Mononuclear cell (primary cell): ENCODE data around the gene POLR3E. TPM values are rescaled to one million over a fixed set of nuclear protein-coding genes. Genes with fewer than 3 reads are reported as not detected.

Experiments
- H3K27me3 ChIP-seq: 2 replicates; pipeline ENCODE4 v1.6.0; 2011; ENCODE audit warnings: low read length, control low read depth; ENCODE audit not compliant: insufficient read depth
- H3K4me1 ChIP-seq: 2 replicates; pipeline ENCODE4 v1.5.1; 2011; ENCODE audit warnings: mild to moderate bottlenecking, low read length, control low read depth; ENCODE audit not compliant: insufficient read depth
- H3K4me3 ChIP-seq: 2 replicates; pipeline ENCODE4 v1.5.1; 2011; ENCODE audit warnings: mild to moderate bottlenecking, low read length, moderate library complexity
- H3K9me3 ChIP-seq: 2 replicates; pipeline ENCODE4 v1.5.1; 2011; ENCODE audit warnings: low read depth, mild to moderate bottlenecking, control low read depth, low read length
- total RNA-seq: library from RNA; depleted of rRNA; stranded (reverse); fragments of >200 nt; gene quantifications from one replicate; pipeline ENCODE4 v1.2.3, GENCODE V29; 2012

The POLR3E gene
- total RNA-seq, 1 donor = 112 TPM

GRCh38 chr16:22370038-22370820, 73.0 kb downstream of the POLR3E start:
- H3K4me3 ChIP-seq = no peak overlapping the region
- H3K4me1 ChIP-seq = peaks cover 46% of the 10 kb centered on the region
- H3K9me3 ChIP-seq = no peaks in the 10 kb centered on the region
- H3K27me3 ChIP-seq = no peaks in the 10 kb centered on the region

- peak overlapping the region; percentile 69 for H3K4me3 ChIP-seq
- peaks cover 56% of the 10 kb centered on the region for H3K4me1 ChIP-seq
- no peaks in the 10 kb centered on the region for H3K9me3 ChIP-seq
- no peaks in the 10 kb centered on the region for H3K27me3 ChIP-seq
Observed at GRCh38 chr16:22372882-22373661, 75.9 kb downstream of the POLR3E start.

GRCh38 chr16:22373662-22374310, 76.6 kb downstream of the POLR3E start:
- peaks cover 49% of the 10 kb centered on the region for H3K4me1 ChIP-seq
- H3K4me3 ChIP-seq = peak overlapping the region; percentile 69
- H3K9me3 ChIP-seq = no peaks in the 10 kb centered on the region
- H3K27me3 ChIP-seq = no peaks in the 10 kb centered on the region

- Histone ChIP-seq H3K27me3 (no peaks in the 10 kb centered on the region), H3K4me1 (peaks cover 42% of the 10 kb centered on the region), H3K9me3 (no peaks in the 10 kb centered on the region), H3K4me3 (peak within 1 kb of the TSS; percentile 69)
Observed at GRCh38 chr16:22374311-22375116, 77.3 kb downstream of the POLR3E start, which contains the start of gene CDR2. Gene CDR2, minus strand, starts transcription at chr16:22374619. Its CDS starts 310 bp downstream, at chr16:22374309.

GRCh38 chr16:22375117-22375962, 78.1 kb downstream of the POLR3E start:
- H3K9me3 ChIP-seq = no peaks in the 10 kb centered on the region
- H3K4me1 ChIP-seq = peaks cover 40% of the 10 kb centered on the region
- peak overlapping the region; percentile 69 for H3K4me3 ChIP-seq
- no peaks in the 10 kb centered on the region for H3K27me3 ChIP-seq

- no peaks in the 10 kb centered on the region for H3K27me3 ChIP-seq
- peaks cover 40% of the 10 kb centered on the region for H3K4me1 ChIP-seq
- no peak overlapping the region for H3K4me3 ChIP-seq
- H3K9me3 ChIP-seq = no peaks in the 10 kb centered on the region
Observed at GRCh38 chr16:22375963-22376640, 78.9 kb downstream of the POLR3E start.

- Histone ChIP-seq H3K27me3 (no peaks in the 10 kb centered on the region), H3K9me3 (no peaks in the 10 kb centered on the region), H3K4me1 (peaks cover 16% of the 10 kb centered on the region), H3K4me3 (no peak overlapping the region)
Observed at GRCh38 chr16:22379656-22380055, 82.4 kb downstream of the POLR3E start.

GRCh38 chr16:22380529-22380928, 83.3 kb downstream of the POLR3E start:
- H3K4me3 ChIP-seq = no peak overlapping the region
- H3K4me1 ChIP-seq = peaks cover 8% of the 10 kb centered on the region
- no peaks in the 10 kb centered on the region for H3K27me3 ChIP-seq
- H3K9me3 ChIP-seq = no peaks in the 10 kb centered on the region

- peaks cover under 1% of the 10 kb centered on the region for H3K4me1 ChIP-seq
- no peaks in the 10 kb centered on the region for H3K9me3 ChIP-seq
- no peaks in the 10 kb centered on the region for H3K27me3 ChIP-seq
- H3K4me3 ChIP-seq = no peak overlapping the region
Observed at GRCh38 chr16:22381392-22381791, 84.2 kb downstream of the POLR3E start.

GRCh38 chr16:22383827-22384226, 86.6 kb downstream of the POLR3E start:
- H3K4me3 ChIP-seq = no peak overlapping the region
- H3K4me1 ChIP-seq = no peaks in the 10 kb centered on the region
- no peaks in the 10 kb centered on the region for H3K27me3 ChIP-seq
- H3K9me3 ChIP-seq = no peaks in the 10 kb centered on the region

Other genes starting within 250 kb of the POLR3E start
- gene VWA3A, start 204.9 kb upstream of the POLR3E start, total RNA-seq = 0.10 TPM
- gene SDR42E2, start 134.9 kb upstream of the POLR3E start, total RNA-seq = 0.52 TPM
- gene EEF2K, start 91.1 kb upstream of the POLR3E start, total RNA-seq = 9.0 TPM
- 89.8 TPM for gene CDR2, start 77.2 kb downstream of the POLR3E start, total RNA-seq
- 329 TPM for gene NPIPB5, start 213.5 kb downstream of the POLR3E start, total RNA-seq